Kidney tubule cell (primary cell): Measurements from ENCODE around the gene FA2H.
"Not testable (repeated sequence)": the region's sequence is repeated elsewhere in the genome, so short reads cannot be mapped to it uniquely, and the experiment has no call there.

ENCODE experiments used
- DNase-seq: peaks from one replicate; pipeline ENCODE4 v3.0.0-alpha.2; 2018; ENCODE audit warnings: low spot score

FA2H gene

DNA sequence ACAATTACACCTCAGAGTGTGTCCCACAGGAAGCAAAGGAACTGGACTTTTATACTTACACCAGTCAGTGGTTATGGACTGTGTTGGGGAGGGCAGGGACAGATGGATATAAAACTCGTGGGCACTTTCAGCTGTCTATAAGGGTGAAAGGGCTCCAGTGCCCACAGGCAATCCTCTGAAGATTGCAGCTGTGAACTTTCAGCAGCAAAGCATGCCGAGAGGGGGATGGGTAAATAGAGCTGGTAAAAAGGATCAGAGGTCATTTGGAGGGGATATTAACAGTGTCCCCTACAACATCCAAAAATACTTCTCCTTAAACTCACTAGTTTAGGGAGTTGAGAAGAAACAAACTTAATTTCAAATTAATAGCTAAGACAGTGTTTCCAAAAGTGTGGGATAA, 94.6 kb downstream of the FA2H start:
- DNase-seq, result no peak

DNA sequence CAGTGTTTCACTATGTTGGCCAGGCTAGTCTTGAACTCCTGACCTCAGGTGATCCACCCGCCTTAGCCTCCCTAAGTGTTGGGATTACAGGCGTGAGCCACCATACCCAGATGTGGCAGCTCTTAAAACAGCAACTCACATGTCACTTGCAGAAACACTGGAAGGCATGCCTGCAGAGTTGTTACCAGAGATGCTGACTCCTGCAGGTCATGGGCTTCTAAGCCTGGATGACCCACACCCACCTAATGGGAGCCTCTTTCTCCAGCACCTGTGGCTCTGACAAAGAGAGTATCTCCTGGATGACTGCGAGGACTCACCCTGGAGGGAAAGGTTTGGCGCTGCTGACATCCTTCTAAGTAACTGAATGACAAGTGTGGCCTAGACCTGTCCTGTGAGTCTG, 96.8 kb downstream of the FA2H start:
- no peak for DNase-seq

DNA sequence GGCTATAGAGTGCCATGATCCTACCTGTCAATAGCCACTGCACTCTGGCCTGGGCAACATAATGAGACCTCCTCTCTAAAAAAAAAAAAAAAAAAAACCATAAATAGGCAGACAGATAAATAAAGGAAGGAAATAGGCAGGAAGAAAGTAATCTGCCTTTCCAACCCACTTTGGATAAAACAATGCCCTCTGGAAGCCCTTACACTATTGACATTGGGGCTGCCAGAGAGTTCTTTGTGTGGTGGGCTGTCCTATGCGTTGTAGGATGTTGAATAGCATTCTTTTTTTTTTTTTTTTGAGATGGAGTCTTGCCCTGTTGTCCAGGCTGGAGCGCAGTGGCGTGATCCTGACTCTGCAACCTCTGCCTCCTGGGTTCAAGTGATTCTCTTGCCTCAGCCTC, 100.7 kb downstream of the FA2H start:
- no peak for DNase-seq

DNA sequence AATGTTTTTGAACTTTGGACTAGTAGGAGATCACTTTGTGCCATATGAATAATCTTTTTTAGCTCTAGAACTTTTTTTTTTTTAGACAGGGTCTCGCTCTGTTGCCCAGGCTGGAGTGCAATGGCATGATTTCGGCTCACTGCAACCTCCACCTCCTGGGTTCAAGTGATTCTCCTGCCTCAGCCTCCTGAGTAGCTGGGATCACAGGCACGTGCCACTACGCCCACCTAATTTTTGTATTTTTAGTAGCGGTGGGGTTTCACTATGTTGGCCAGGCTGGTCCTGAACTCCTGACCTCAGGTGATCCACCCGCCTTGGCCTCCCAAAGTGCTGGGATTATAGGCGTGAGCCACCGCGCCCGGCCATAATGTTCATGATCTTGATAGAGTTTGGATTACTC, 105.7 kb downstream of the FA2H start:
- DNase-seq, result not testable (repeated sequence)

DNA sequence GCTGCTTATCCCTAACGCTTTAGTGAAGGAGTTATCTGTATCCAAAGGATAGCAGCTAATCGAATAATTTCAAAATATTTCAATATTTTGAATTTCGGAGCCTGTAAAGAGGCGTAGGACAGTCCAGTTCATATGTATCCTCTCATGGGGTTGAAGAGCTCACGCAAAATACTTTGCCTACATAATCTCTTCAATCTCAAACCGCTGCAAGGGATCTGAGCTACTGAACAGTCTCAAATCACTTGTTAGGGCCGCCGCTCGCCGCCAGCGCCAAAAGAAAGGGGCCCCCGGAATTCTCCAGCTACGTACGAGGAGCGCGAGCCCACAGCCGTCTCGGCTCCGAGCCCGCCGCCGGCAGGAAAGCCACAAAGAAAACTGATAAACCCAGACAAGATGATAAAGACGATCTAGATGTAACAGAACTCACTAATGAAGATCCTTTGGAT, 107.3 kb downstream of the FA2H start:
- peak; percentile 36 for DNase-seq

DNA sequence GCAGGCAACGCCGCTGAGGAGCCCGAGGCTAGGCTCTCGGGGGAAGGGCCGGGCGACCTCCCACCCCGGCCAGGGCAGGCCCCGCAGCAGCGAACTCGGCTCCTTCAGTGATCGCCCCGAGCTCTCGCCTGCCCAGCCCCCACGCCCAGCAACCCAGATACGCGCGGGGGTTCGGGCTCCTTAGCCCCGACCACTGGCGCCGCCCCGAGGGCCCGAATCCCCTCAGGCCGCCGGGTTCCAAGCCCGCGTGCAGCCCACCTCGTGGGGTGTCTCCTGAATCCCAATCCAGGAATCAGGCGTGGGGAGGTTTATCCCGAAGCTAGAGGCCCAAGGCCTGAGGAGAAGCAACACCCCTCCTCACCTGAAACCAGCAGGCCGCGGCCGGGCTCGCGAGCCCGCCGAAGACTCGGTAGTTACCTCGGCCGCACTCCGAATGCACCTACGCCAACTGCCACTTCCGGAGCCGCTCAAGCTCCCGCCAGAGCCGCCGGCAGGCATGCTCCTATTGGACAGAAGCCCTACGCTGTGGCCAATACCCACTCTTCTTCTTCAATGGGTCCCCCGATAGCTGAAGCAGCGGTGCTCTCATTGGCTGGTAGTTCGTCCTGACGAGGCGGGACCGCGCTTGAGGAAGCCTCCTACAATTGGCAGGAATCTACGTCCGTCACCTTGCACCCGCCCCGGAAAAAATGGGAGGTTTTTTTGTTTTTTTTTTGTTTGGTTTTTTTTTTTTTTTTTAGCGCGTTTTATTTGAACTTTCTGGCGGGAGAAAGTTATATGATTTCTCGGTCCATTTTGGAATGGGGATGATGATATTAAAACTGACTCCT, 108.0 kb downstream of the FA2H start, which contains the start of gene RFWD3:
TSS of gene RFWD3 (minus strand) at position 453 of the 830 bp plus-strand sequence. CDS start 5,428 bp downstream, outside the sequence.
- peak; percentile 99 for DNase-seq

DNA sequence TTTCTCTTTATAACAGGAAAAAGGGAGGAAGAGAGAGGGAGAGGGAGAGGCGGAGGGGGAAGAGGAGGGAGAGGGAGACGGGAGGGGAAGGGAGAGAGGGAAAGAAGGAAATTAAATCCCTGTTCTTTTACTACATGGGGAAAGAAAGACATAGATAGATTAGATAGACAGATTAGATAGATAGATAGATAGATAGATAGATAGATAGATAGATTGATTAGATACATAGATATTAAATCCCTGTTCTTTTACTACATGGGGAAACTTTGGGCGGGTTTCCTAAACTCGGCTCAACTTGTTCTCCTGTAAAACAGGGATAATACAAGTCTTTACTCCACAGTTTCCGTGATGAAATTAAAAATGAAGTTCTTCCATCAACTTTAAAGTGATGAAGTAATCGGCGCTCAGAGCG, 108.6 kb downstream of the FA2H start:
- DNase-seq, result no peak
